DND-41 (cell line): ENCODE measurements around the gene C8B.

ENCODE experiments used
- ATAC-seq: fragments of 200-7000 bp; cut with Tn5 transposase; 3 replicates; pipeline ENCODE4 v1.9.1; 2021; ENCODE audit warnings: low read depth; ENCODE audit not compliant: insufficient read depth
- DNase-seq: peaks from one replicate; pipeline ENCODE4 v3.0.0-alpha.2; 2020
- H2AFZ ChIP-seq: 2 replicates; pipeline ENCODE4 v1.6.0; 2012; ENCODE audit warnings: low read depth, low read length
- H3K27ac ChIP-seq: 2 replicates; pipeline ENCODE4 v1.5.1; 2012; ENCODE audit warnings: low read length, inconsistent platforms
- H3K27me3 ChIP-seq: fragments of 200-600 bp; sonication (generic); 2 replicates; pipeline ENCODE4 v1.6.0; 2012; ENCODE audit warnings: low read length, mild to moderate bottlenecking, inconsistent platforms; ENCODE audit not compliant: insufficient read depth, poor library complexity
- H3K36me3 ChIP-seq: 2 replicates; pipeline ENCODE4 v1.5.1; 2012; ENCODE audit warnings: low read length, inconsistent platforms; ENCODE audit not compliant: insufficient read depth
- H3K4me1 ChIP-seq: 2 replicates; pipeline ENCODE4 v1.5.1; 2012; ENCODE audit warnings: mild to moderate bottlenecking, low read length; ENCODE audit not compliant: insufficient read depth
- H3K4me2 ChIP-seq: 2 replicates; pipeline ENCODE4 v1.6.0; 2012; ENCODE audit warnings: mild to moderate bottlenecking, moderate library complexity, low read length, inconsistent platforms; ENCODE audit not compliant: insufficient read depth
- H3K4me3 ChIP-seq, 2 experiments: fragments of 200-600 bp in 1 of 2; shearing (Covaris generic) in 1 of 2; 2 replicates each; pipeline ENCODE4 v1.5.1; 2012 to 2016; ENCODE audit warnings: inconsistent platforms in 2 of 2, low read length in 2 of 2, mild to moderate bottlenecking in 2 of 2, low read depth in 1 of 2, moderate library complexity in 1 of 2
- H3K79me2 ChIP-seq: 2 replicates; pipeline ENCODE4 v1.6.0; 2012; ENCODE audit warnings: low read length, inconsistent platforms; ENCODE audit not compliant: insufficient read depth
- H3K9ac ChIP-seq: 2 replicates; pipeline ENCODE4 v1.6.0; 2012; ENCODE audit warnings: low read depth, mild to moderate bottlenecking, inconsistent platforms, low read length, moderate library complexity
- H3K9me3 ChIP-seq: 2 replicates; pipeline ENCODE4 v1.5.1; 2012; ENCODE audit warnings: low read length, moderate library complexity, mild to moderate bottlenecking, inconsistent platforms; ENCODE audit not compliant: insufficient read depth, severe bottlenecking
- H4K20me1 ChIP-seq: 2 replicates; pipeline ENCODE4 v1.6.0; 2012; ENCODE audit warnings: low read length; ENCODE audit not compliant: insufficient read depth
- EZH2 ChIP-seq: IDR thresholded peaks from 3 replicates; pipeline ENCODE4 v1.6.1; 2012; ENCODE audit warnings: borderline replicate concordance, low read depth, mild to moderate bottlenecking, moderate library complexity, low read length, inconsistent platforms; ENCODE audit not compliant: severe bottlenecking
- TF ChIP-seq, protein P1 (sequence below): IDR thresholded peaks from 2 replicates; pipeline ENCODE4 v1.5.1; 2012; ENCODE audit warnings: borderline replicate concordance, low read length, moderate library complexity, mild to moderate bottlenecking; ENCODE audit not compliant: poor library complexity, severe bottlenecking; ENCODE audit errors: extremely low read depth

Gene C8B

DNA sequence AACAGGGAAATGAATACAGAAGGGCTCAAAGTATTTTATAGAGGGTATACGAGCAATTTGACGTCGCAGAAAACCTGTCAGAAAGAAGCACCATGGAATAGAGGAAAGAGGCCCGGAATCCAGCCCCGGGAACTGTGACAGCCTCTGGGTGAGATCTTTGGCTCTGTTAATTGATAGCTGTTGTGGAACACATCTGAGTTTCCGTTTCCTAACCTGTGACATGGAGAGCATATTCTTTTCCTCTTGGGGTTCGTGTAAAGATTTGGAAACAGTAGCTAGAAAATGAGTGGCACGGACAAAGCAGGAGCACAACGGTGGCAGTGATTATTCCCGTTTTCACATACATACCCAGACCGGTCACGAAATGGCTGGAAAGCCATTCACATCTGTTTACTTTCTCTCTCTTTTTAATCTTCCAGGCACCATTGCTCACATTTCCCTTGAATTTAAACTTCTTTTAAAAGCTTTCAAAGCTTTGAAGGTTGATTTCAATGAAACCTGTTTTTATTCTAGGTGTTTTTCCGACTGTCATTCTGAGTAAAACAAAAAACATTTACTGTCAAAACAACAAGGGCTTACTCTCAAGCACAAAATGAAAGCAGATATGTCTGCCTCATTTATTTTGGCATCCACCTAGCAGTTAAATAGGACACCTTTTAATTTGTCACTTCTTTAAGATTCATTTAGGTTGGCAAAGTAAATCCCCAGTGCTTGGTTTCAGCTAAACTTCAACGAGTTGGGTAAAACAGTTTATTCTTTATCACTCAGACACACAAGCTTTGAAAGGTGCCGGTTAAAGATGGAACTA lies 26.7 kb upstream of the C8B start:
- DNase-seq (no peak), ATAC-seq (no peak)
- H3K27me3 ChIP-seq, result no peaks in the 10 kb centered on the region
- no peaks in the 10 kb centered on the region for H3K9me3 ChIP-seq
- H3K4me1 ChIP-seq, result no peaks in the 10 kb centered on the region
- no peaks in the 10 kb centered on the region for H3K36me3 ChIP-seq
- no peak overlapping the region for H3K4me3 ChIP-seq
- H3K9ac ChIP-seq, result no peak overlapping the region
- TF ChIP-seq EZH2, result no peak
- TF ChIP-seq, protein P1, sequence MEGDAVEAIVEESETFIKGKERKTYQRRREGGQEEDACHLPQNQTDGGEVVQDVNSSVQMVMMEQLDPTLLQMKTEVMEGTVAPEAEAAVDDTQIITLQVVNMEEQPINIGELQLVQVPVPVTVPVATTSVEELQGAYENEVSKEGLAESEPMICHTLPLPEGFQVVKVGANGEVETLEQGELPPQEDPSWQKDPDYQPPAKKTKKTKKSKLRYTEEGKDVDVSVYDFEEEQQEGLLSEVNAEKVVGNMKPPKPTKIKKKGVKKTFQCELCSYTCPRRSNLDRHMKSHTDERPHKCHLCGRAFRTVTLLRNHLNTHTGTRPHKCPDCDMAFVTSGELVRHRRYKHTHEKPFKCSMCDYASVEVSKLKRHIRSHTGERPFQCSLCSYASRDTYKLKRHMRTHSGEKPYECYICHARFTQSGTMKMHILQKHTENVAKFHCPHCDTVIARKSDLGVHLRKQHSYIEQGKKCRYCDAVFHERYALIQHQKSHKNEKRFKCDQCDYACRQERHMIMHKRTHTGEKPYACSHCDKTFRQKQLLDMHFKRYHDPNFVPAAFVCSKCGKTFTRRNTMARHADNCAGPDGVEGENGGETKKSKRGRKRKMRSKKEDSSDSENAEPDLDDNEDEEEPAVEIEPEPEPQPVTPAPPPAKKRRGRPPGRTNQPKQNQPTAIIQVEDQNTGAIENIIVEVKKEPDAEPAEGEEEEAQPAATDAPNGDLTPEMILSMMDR, result no peak
- H3K27ac ChIP-seq, result no peak overlapping the region
- H4K20me1 ChIP-seq, result no peaks in the 10 kb centered on the region
- H2AFZ ChIP-seq, result no peak overlapping the region
- no peak overlapping the region for H3K4me2 ChIP-seq
- H3K79me2 ChIP-seq, result no peaks in the 10 kb centered on the region

DNA sequence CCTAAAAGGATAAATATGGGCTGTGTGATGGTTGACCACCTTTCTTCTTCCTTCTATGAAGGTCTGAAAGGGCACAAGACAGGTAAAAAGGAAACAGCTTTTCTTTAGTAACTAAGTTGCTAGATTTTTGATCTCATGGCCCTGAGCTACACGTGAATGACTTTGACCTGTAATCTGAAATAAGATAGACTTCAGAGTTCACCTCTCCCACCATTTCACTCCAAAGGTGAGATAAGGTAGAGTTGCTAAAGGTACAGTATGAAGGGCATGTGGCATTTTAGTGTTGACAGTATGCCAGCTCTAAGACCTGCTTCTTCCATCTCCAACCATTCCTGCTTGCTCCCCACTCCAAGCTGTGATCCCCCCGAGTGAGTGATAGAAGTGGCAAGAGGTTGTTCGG lies 25.8 kb upstream of the C8B start:
- Histone ChIP-seq H3K4me3 (no peak overlapping the region), H3K9ac (no peak overlapping the region), H3K4me2 (no peak overlapping the region), H3K4me1 (no peaks in the 10 kb centered on the region), H2AFZ (no peak overlapping the region), H3K9me3 (no peaks in the 10 kb centered on the region), H3K79me2 (no peaks in the 10 kb centered on the region), H3K27me3 (no peaks in the 10 kb centered on the region), H3K36me3 (no peaks in the 10 kb centered on the region), H4K20me1 (no peaks in the 10 kb centered on the region), H3K27ac (no peak overlapping the region)
- DNase-seq (no peak), ATAC-seq (no peak)
- TF ChIP-seq EZH2, result no peak
- TF ChIP-seq, protein P1, result no peak

GRCh38 chr1:56986397-56986796 lies 20.6 kb upstream of the C8B start:
- Histone ChIP-seq H3K4me3 (no peak overlapping the region), H3K36me3 (no peaks in the 10 kb centered on the region), H4K20me1 (no peaks in the 10 kb centered on the region), H3K79me2 (no peaks in the 10 kb centered on the region), H3K9me3 (no peaks in the 10 kb centered on the region), H3K27me3 (no peaks in the 10 kb centered on the region), H3K27ac (no peak overlapping the region), H3K4me2 (no peak overlapping the region), H3K9ac (no peak overlapping the region), H3K4me1 (no peaks in the 10 kb centered on the region), H2AFZ (no peak overlapping the region)
- no peak for TF ChIP-seq EZH2
- TF ChIP-seq, protein P1, result no peak
- ATAC-seq (no peak), DNase-seq (no peak)
